ENCODE measurements around the gene RAB26. TPM values are rescaled to one million over a fixed set of nuclear protein-coding genes. Genes with fewer than 3 reads are reported as not detected.

RAB26 gene
- total and polyA plus RNA-seq, 4 donors, result 1.9 to 3.9 (median 3.0) TPM

DNA sequence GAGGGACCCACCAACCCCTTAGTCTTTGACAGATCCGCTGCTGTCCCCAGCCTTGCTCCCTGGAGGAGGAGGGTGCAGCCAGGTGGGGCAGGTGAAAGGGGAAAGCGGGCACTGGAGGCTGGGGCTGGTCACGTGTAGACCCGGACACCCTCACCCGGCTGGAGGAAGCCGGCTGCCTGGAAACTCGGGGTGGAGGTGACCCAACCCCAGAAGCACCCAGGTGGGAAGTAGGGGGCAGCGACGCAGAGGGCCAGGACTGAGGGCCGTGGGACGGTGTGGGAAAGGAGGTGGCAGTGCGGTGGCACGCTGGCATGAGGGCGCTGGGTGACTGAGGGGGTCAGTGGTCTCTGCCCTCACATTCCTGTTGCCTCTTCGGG lies 9.8 kb downstream of the RAB26 start:
- H3K27ac ChIP-seq (ENCODE audit: low read depth in 1 of 2, low read length in 2 of 2), result peak overlapping the region; percentile 59 to 82
- H3K4me1 ChIP-seq (ENCODE audit: control insufficient read depth in 4 of 4, insufficient read depth in 4 of 4, low read length in 3 of 4), result peaks cover 35 to 84% (median 62%) of the 10 kb centered on the region in 4 donors
- H3K4me3 ChIP-seq (ENCODE audit: low read depth in 1 of 3, low read length in 3 of 3), result peak overlapping the region; percentile 13 to 78 (median 41)
- TF ChIP-seq EGR1 (IDR thresholded peaks at IDR 0.05; ENCODE audit: low read depth in 2 of 2) (peak in 1 of 2 donors; percentile 1), SP1 (IDR thresholded peaks at IDR 0.05) (peak; percentile 3), YY1 (IDR thresholded peaks at IDR 0.05) (peak; percentile 17), FOXA1 (IDR thresholded peaks at IDR 0.05) (no peak)
- H3K9ac ChIP-seq (ENCODE audit: low read depth in 1 of 2, low read length in 2 of 2), result no peak overlapping the region
- no peaks in the 10 kb centered on the region for H3K27me3 ChIP-seq (ENCODE audit: control insufficient read depth in 4 of 4, insufficient read depth in 4 of 4, low read length in 3 of 4)
- WGBS, result 29% methylated on average over 15 of the region's 15 CpGs
- no peaks in the 10 kb centered on the region for H3K36me3 ChIP-seq (ENCODE audit: control insufficient read depth in 4 of 4, insufficient read depth in 3 of 4, low read depth in 1 of 4, low read length in 3 of 4)
- H3K9me3 ChIP-seq (ENCODE audit: control insufficient read depth in 4 of 4, low read length in 3 of 4), result no peaks in the 10 kb centered on the region
- DNase-seq (ENCODE audit: low spot score), result no peak

DNA sequence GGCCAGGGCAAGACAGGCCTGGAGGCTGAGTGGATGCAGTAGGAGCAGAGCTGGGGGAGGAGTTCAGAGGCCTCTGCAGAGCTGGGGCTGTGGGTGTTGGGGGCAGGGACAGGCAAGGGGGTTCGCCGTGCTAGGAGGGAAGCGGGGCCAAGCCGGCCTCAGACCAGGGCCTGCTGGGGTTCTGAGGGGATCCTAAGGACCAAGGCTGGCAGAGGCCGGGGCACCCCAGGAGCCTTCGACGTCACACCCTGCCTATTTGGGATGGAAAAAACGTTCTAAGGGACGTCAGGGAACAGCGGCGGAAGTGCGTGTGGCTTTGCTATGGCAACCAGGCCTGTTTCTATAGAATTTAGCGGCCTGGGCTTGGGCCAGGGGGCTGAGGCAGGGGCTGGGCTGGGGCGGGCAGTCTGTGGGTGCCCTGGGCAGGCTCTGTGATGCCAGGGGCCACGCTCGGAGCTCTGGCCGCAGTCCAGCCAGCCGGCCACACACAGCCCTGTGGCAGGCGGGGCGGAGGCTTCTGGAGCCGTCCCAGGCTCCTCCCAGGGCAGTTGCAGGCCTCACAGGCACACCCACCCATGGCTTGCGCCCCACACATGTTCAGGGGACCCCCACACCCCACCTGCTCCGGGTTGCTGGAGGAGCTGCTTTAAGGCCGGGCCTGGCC lies 10.9 kb downstream of the RAB26 start:
- Histone ChIP-seq H3K9me3 (ENCODE audit: control insufficient read depth in 4 of 4, low read length in 3 of 4) (no peaks in the 10 kb centered on the region), H3K27ac (ENCODE audit: low read depth in 1 of 2, low read length in 2 of 2) (peak overlapping the region; percentile 0 to 82), H3K9ac (ENCODE audit: low read depth in 1 of 2, low read length in 2 of 2) (no peak overlapping the region), H3K4me3 (ENCODE audit: low read depth in 1 of 3, low read length in 3 of 3) (peak overlapping the region in 1 of 3 donors; percentile 23), H3K4me1 (ENCODE audit: control insufficient read depth in 4 of 4, insufficient read depth in 4 of 4, low read length in 3 of 4) (peaks cover 35 to 74% (median 55%) of the 10 kb centered on the region in 4 donors), H3K36me3 (ENCODE audit: control insufficient read depth in 4 of 4, insufficient read depth in 3 of 4, low read depth in 1 of 4, low read length in 3 of 4) (no peaks in the 10 kb centered on the region), H3K27me3 (ENCODE audit: control insufficient read depth in 4 of 4, insufficient read depth in 4 of 4, low read length in 3 of 4) (no peaks in the 10 kb centered on the region)
- TF ChIP-seq, protein P1, sequence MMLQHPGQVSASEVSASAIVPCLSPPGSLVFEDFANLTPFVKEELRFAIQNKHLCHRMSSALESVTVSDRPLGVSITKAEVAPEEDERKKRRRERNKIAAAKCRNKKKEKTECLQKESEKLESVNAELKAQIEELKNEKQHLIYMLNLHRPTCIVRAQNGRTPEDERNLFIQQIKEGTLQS (IDR thresholded peaks at IDR 0.05), result no peak
- TF ChIP-seq GABPA (IDR thresholded peaks at IDR 0.05 in 1 of 2, conservative IDR thresholded peaks at IDR 0.05 in 1 of 2), result peak in 1 of 2 donors; percentile 39
- TF ChIP-seq SP1 (IDR thresholded peaks at IDR 0.05), result peak; percentile 12
- 34% methylated on average over 24 of the region's 24 CpGs for WGBS
- no peak for DNase-seq (ENCODE audit: low spot score)

DNA sequence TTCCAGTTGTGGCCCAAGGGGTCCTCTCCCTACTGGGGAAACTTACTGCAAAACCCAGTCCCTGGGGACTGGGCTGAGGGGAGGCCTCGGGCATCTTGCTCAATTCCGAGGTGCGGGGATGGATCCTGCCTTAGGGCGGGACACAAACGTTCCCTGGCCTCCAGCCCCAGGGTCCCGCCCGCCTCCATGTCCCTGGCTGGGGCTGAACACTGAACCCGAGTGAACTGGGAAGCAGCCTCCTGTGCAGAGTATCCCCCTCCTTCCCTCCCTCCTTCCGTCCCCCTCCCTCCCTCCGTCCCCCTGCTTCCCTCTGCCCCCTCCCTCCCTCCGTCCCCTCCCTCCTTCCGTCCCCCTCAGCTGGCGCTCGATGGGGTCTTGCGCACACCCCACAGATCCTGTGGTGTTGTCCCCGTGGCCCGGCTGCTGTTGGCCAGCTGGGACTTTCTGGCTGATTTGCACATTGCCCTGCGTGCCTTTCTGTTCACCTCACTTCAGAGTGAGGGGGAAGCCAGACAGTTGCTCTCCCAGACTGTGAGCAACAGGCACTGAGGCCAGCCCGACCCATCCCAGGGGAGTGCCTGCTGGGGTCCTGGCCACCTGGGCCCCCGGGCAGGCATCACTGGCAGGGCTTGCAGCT lies 12.6 kb downstream of the RAB26 start:
- DNase-seq (ENCODE audit: low spot score), result no peak
- H3K27ac ChIP-seq (ENCODE audit: low read depth in 1 of 2, low read length in 2 of 2), result peak overlapping the region; percentile 40 to 59
- H3K36me3 ChIP-seq (ENCODE audit: control insufficient read depth in 4 of 4, insufficient read depth in 3 of 4, low read depth in 1 of 4, low read length in 3 of 4), result peaks cover 0 to 1% (median 0%) of the 10 kb centered on the region in 4 donors
- no peak overlapping the region for H3K4me3 ChIP-seq (ENCODE audit: low read depth in 1 of 3, low read length in 3 of 3)
- no peaks in the 10 kb centered on the region for H3K27me3 ChIP-seq (ENCODE audit: control insufficient read depth in 4 of 4, insufficient read depth in 4 of 4, low read length in 3 of 4)
- TF ChIP-seq, protein P1 (IDR thresholded peaks at IDR 0.05), result no peak
- peak in 1 of 2 donors; percentile 5 for TF ChIP-seq HNF4A (conservative IDR thresholded peaks at IDR 0.05)
- TF ChIP-seq RXRA (IDR thresholded peaks at IDR 0.05), result peak in 1 of 2 donors; percentile 30
- WGBS, result 51% methylated on average over 20 of the region's 20 CpGs
- H3K9ac ChIP-seq (ENCODE audit: low read depth in 1 of 2, low read length in 2 of 2), result no peak overlapping the region
- peaks cover 37 to 75% (median 62%) of the 10 kb centered on the region in 4 donors for H3K4me1 ChIP-seq (ENCODE audit: control insufficient read depth in 4 of 4, insufficient read depth in 4 of 4, low read length in 3 of 4)
- no peaks in the 10 kb centered on the region for H3K9me3 ChIP-seq (ENCODE audit: control insufficient read depth in 4 of 4, low read length in 3 of 4)

DNA sequence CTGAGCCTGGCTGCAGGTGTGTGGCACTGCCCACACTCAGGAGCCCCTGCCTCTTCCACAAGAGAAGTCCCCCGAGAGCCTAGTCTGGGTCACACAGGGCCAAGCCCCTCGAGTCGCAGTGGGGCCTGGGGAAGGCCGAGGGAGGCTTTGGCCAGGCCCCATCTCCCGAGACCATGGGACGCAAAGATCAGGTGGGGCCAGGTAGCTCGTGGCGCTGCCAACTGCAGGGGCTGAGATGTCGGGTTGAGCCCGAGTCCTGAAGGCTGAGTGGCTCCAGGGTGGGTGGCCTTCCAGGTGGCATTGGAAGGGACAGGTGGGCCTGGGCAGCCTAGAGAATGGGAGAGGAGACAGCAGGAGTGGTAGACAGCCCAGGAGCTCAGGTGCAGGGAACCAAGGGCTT lies 13.5 kb downstream of the RAB26 start:
- Histone ChIP-seq H3K4me1 (ENCODE audit: control insufficient read depth in 4 of 4, insufficient read depth in 4 of 4, low read length in 3 of 4) (peaks cover 38 to 74% (median 64%) of the 10 kb centered on the region in 4 donors), H3K9ac (ENCODE audit: low read depth in 1 of 2, low read length in 2 of 2) (no peak overlapping the region), H3K27me3 (ENCODE audit: control insufficient read depth in 4 of 4, insufficient read depth in 4 of 4, low read length in 3 of 4) (no peaks in the 10 kb centered on the region), H3K4me3 (ENCODE audit: low read depth in 1 of 3, low read length in 3 of 3) (no peak overlapping the region), H3K27ac (ENCODE audit: low read depth in 1 of 2, low read length in 2 of 2) (no peak overlapping the region), H3K36me3 (ENCODE audit: control insufficient read depth in 4 of 4, insufficient read depth in 3 of 4, low read depth in 1 of 4, low read length in 3 of 4) (peaks cover 0 to 1% (median 0%) of the 10 kb centered on the region in 4 donors), H3K9me3 (ENCODE audit: control insufficient read depth in 4 of 4, low read length in 3 of 4) (no peaks in the 10 kb centered on the region)
- 93% methylated on average over 10 of the region's 10 CpGs for WGBS
- TF ChIP-seq SP1 (IDR thresholded peaks at IDR 0.05) (no peak), RAD21 (IDR thresholded peaks at IDR 0.05) (no peak), NR2F2 (IDR thresholded peaks at IDR 0.05) (no peak), RXRA (IDR thresholded peaks at IDR 0.05) (no peak), FOXA2 (IDR thresholded peaks at IDR 0.05) (no peak), FOXA1 (IDR thresholded peaks at IDR 0.05) (no peak), HNF4G (IDR thresholded peaks at IDR 0.05) (no peak), HNF4A (conservative IDR thresholded peaks at IDR 0.05) (no peak), JUND (IDR thresholded peaks at IDR 0.05) (no peak)
- TF ChIP-seq, protein P2, sequence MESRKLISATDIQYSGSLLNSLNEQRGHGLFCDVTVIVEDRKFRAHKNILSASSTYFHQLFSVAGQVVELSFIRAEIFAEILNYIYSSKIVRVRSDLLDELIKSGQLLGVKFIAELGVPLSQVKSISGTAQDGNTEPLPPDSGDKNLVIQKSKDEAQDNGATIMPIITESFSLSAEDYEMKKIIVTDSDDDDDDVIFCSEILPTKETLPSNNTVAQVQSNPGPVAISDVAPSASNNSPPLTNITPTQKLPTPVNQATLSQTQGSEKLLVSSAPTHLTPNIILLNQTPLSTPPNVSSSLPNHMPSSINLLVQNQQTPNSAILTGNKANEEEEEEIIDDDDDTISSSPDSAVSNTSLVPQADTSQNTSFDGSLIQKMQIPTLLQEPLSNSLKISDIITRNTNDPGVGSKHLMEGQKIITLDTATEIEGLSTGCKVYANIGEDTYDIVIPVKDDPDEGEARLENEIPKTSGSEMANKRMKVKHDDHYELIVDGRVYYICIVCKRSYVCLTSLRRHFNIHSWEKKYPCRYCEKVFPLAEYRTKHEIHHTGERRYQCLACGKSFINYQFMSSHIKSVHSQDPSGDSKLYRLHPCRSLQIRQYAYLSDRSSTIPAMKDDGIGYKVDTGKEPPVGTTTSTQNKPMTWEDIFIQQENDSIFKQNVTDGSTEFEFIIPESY (IDR thresholded peaks at IDR 0.05), result no peak
- TF ChIP-seq, protein P3, sequence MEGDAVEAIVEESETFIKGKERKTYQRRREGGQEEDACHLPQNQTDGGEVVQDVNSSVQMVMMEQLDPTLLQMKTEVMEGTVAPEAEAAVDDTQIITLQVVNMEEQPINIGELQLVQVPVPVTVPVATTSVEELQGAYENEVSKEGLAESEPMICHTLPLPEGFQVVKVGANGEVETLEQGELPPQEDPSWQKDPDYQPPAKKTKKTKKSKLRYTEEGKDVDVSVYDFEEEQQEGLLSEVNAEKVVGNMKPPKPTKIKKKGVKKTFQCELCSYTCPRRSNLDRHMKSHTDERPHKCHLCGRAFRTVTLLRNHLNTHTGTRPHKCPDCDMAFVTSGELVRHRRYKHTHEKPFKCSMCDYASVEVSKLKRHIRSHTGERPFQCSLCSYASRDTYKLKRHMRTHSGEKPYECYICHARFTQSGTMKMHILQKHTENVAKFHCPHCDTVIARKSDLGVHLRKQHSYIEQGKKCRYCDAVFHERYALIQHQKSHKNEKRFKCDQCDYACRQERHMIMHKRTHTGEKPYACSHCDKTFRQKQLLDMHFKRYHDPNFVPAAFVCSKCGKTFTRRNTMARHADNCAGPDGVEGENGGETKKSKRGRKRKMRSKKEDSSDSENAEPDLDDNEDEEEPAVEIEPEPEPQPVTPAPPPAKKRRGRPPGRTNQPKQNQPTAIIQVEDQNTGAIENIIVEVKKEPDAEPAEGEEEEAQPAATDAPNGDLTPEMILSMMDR (IDR thresholded peaks at IDR 0.05; ENCODE audit: low read depth, low read length, missing input control), result no peak
- TF ChIP-seq, protein P1 (IDR thresholded peaks at IDR 0.05), result no peak
- no peak for DNase-seq (ENCODE audit: low spot score)

Data from liver (tissue), 9 donors.